Measurements from ENCODE around the gene ARHGAP26.

- TF ChIP-seq CTCF (IDR thresholded peaks at IDR 0.05) (no peak), POLR2A (IDR thresholded peaks at IDR 0.05; ENCODE audit: low read depth) (no peak), EP300 (IDR thresholded peaks at IDR 0.05) (no peak)
Measured at GRCh38 chr5:142849880-142850279, 79.7 kb downstream of the ARHGAP26 start.
